GM13977 (cell line): ENCODE results near the gene PLXNA4.

Source experiments
- DNase-seq: peaks from one replicate; pipeline ENCODE4 v3.0.0; 2012; ENCODE audit warnings: low spot score
- in situ Hi-C: fragments of 300-500 bp; cut with MboI; formaldehyde crosslinking; loops from one replicate; pipeline ENCODE4 v1.12.0; 2022; ENCODE audit warnings: low sequenced_read_pairs, low pct_unique_long_range_greater_than_20kb, mixed read lengths, inconsistent platforms; ENCODE audit not compliant: unreplicated experiment
- TF ChIP-seq, protein P1 (sequence below): IDR thresholded peaks from 2 replicates; pipeline ENCODE4 v1.5.1; 2012; ENCODE audit warnings: mild to moderate bottlenecking, control low read depth; ENCODE audit not compliant: insufficient read depth; ENCODE audit errors: extremely low read depth, missing control alignments

The PLXNA4 gene

DNA sequence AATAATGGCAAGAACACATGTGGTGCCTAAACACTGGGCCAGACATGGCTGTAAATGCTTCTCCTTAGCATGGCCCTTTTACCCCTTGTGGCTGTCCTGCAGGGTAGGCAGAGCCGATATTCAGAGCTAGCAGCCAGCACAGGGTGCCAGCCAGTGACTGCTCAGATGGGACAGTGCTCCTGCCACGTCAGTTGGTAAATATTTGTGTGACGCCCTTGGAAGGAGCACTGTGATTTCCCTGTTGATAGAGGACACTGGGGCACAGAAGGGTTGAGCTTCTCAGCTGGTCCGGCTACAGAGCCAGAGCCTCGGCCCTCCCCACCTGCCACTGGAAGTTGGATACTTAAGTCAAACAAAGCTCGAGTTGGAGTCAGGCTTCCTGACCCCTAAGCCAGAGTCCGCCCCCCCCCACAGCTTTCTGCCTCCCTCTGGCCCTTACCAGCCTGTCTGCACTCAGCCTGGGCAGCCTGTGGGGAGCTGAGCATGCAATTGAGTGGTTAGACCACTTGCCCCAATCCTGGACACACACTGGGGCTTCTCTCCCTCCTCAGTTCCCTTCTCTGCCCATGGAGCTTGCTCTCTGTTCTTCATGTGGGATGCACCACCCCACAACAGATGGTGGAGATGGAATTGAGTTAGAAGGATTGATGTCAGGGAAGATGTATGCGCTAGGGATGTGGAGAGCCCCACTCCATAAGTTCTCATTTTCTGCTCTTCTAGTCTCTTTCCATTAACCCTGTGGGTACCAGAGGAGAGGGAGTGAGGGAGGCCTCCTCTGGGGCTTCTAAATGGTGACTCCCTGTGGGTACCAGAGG is 350.8 kb downstream of the PLXNA4 start:
- no peak for DNase-seq
- TF ChIP-seq, protein P1, sequence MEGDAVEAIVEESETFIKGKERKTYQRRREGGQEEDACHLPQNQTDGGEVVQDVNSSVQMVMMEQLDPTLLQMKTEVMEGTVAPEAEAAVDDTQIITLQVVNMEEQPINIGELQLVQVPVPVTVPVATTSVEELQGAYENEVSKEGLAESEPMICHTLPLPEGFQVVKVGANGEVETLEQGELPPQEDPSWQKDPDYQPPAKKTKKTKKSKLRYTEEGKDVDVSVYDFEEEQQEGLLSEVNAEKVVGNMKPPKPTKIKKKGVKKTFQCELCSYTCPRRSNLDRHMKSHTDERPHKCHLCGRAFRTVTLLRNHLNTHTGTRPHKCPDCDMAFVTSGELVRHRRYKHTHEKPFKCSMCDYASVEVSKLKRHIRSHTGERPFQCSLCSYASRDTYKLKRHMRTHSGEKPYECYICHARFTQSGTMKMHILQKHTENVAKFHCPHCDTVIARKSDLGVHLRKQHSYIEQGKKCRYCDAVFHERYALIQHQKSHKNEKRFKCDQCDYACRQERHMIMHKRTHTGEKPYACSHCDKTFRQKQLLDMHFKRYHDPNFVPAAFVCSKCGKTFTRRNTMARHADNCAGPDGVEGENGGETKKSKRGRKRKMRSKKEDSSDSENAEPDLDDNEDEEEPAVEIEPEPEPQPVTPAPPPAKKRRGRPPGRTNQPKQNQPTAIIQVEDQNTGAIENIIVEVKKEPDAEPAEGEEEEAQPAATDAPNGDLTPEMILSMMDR, result no peak
- in situ Hi-C loops, result no loop called here

DNA sequence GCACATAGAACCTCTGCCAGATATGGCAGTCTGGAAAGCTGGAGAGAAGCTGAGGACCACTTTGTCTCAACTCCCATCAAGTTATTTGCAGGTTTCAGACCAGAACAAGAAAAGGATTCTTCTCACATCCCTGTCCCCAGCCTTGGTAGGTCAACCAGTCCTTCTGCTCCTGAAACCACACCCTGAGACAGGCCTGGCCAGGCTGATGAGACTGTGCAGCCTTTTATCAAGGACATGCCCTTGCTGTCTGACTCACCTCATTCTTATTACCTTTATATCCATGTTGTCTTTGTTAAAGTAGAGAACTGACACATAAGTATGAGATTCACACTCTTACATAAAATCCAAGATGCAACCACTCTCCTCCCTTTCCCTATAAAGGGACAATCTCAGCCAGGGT is 354.9 kb downstream of the PLXNA4 start:
- TF ChIP-seq, protein P1, result no peak
- in situ Hi-C loops, result no loop called here
- DNase-seq, result no peak

- TF ChIP-seq, protein P1, result no peak
- DNase-seq, result no peak
- in situ Hi-C loops, result no loop called here
These were observed 356.2 kb downstream of the PLXNA4 start for GRCh38 chr7:132220060-132220459.

DNA sequence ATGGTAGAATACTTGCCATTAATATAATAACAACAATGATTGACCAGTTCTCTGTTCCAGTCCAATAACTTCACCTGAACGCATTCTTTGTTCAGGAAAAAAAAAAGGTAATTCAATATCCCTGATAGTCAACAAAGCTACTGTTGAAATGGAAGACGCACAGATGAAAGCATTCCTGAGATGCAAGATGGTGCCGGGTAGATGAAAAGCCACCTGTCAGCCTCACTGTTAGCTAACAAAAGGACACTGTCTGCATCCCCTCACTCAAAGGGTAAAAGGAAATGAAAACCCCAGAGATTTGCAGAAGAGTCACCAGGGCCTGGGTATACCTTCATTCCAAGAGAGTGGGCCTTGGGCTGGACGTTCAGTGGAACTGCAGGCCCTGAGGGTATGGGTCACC is 357.4 kb downstream of the PLXNA4 start:
- TF ChIP-seq, protein P1, result no peak
- no peak for DNase-seq
- in situ Hi-C loops, result no loop called here

DNA sequence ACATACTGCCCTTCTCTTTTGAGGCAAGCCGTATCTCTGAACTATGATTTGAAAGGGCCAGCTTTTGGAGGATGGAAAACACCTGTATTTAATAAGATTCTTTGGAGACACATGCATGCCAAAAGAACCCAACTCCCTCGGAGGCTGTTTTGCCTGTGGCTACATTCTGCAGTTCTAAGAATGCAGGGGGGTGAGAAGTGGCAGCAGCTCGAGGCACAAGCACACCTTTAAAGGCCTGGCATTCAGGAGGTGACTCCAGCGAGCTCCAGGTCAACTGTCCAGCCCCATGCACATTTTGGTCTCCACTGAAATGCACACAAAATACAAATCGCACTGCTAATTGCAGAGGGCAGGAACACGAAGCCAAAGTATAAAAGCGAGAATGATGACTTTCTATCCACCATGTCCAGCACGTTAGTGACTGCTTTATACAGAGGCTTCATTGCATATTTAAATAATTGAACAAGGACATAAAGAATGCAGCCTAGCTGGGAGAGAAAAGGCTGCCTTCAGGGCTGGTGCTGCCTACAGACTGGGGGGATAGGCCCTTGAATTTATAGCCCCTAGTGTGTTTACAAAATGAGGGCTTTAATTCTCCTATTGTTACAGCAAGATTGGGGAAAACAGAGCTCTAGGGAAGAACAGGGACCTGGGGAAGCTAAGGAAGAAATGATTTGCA is 359.3 kb downstream of the PLXNA4 start:
- no peak for DNase-seq
- TF ChIP-seq, protein P1, result no peak
- in situ Hi-C loops, result no loop called here

DNA sequence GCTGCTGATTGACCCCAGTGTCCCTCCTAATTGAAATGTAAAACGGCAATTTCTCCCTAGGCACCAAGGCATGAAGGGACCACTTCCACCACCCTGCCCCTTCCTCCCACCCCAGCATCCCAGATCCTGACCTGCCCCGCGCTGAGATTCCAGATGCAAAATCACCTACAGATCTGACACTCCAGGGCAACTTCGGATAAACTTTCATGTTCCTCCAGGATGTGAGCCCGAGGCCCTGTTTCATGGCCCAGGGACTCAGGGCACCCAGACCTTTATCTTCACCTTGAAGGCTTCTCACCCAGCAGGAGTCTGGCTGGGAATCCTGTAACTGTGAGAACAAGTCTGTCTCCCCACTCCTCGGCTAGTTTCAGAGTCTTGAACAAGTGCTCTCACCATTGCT is 361.8 kb downstream of the PLXNA4 start:
- DNase-seq, result no peak
- TF ChIP-seq, protein P1, result no peak
- in situ Hi-C loops, result no loop called here
